PFSK-1 (cell line): ENCODE measurements around the gene CDC42EP3.

ENCODE experiments used
- FOXP2 ChIP-seq: optimal IDR thresholded peaks from 2 replicates; pipeline ENCODE3; 2011; ENCODE audit warnings: borderline replicate concordance, control low read depth, inconsistent platforms; ENCODE audit not compliant: insufficient read depth; ENCODE audit errors: extremely low read length, extremely low read depth
- POLR2AphosphoS5 ChIP-seq: IDR thresholded peaks from 2 replicates; pipeline ENCODE4 v1.6.1; 2012; ENCODE audit warnings: low read depth, mild to moderate bottlenecking, control low read depth, low read length, moderate library complexity
- SIN3A ChIP-seq: IDR thresholded peaks from 2 replicates; pipeline ENCODE4 v1.6.1; 2012; ENCODE audit warnings: mild to moderate bottlenecking, low read length, moderate library complexity, borderline replicate concordance; ENCODE audit not compliant: insufficient read depth
- TAF1 ChIP-seq: IDR thresholded peaks from 2 replicates; pipeline ENCODE4 v1.6.1; 2012; ENCODE audit warnings: low read length, control low read depth, borderline replicate concordance; ENCODE audit not compliant: insufficient read depth
- TF ChIP-seq, protein P1 (sequence below), 2 experiments: IDR thresholded peaks; 2 replicates each; pipeline versions ENCODE4 v1.6.1 to v1.8.0; 2011 to 2012; ENCODE audit warnings: low read depth in 2 of 2, low read length in 2 of 2, control low read depth in 1 of 2, inconsistent platforms in 1 of 2, mild to moderate bottlenecking in 1 of 2, moderate library complexity in 1 of 2; ENCODE audit not compliant: insufficient read depth in 1 of 2

DNA sequence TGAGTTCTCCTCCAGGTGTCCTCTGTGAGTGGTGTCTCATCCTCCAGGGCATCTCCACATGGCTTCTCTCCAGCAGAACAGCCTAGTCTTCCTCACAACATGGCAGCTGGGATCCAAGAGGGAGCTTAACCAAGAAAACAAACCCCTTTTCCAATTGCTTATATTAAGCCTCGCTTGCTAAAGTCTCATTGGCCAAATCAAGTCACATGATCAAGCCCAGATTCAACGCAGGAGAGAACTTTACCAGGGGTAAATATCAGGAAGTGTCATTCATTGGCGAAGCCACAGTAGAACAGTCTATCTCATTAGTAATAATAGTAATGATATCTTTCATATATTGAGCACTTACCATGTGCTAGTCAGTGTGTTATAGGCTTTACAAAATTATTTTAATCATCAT, 53.1 kb downstream of the CDC42EP3 start:
- TF ChIP-seq POLR2AphosphoS5 = no peak
- TF ChIP-seq TAF1 = no peak
- TF ChIP-seq SIN3A = no peak
- TF ChIP-seq FOXP2 = no peak
- TF ChIP-seq, protein P1, sequence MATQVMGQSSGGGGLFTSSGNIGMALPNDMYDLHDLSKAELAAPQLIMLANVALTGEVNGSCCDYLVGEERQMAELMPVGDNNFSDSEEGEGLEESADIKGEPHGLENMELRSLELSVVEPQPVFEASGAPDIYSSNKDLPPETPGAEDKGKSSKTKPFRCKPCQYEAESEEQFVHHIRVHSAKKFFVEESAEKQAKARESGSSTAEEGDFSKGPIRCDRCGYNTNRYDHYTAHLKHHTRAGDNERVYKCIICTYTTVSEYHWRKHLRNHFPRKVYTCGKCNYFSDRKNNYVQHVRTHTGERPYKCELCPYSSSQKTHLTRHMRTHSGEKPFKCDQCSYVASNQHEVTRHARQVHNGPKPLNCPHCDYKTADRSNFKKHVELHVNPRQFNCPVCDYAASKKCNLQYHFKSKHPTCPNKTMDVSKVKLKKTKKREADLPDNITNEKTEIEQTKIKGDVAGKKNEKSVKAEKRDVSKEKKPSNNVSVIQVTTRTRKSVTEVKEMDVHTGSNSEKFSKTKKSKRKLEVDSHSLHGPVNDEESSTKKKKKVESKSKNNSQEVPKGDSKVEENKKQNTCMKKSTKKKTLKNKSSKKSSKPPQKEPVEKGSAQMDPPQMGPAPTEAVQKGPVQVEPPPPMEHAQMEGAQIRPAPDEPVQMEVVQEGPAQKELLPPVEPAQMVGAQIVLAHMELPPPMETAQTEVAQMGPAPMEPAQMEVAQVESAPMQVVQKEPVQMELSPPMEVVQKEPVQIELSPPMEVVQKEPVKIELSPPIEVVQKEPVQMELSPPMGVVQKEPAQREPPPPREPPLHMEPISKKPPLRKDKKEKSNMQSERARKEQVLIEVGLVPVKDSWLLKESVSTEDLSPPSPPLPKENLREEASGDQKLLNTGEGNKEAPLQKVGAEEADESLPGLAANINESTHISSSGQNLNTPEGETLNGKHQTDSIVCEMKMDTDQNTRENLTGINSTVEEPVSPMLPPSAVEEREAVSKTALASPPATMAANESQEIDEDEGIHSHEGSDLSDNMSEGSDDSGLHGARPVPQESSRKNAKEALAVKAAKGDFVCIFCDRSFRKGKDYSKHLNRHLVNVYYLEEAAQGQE (IDR thresholded peaks at IDR 0.05; ENCODE audit: insufficient read depth in 1 of 2, low read depth in 2 of 2, low read length in 2 of 2) = no peak
